Body of pancreas (tissue), 4 donors: Measurements from ENCODE around the gene KIF9.

Experiments
- POLR2A ChIP-seq, 3 donors: fragments of 450-650 bp; IDR thresholded peaks; one replicate each; pipeline ENCODE4 v1.6.1; 2016; ENCODE audit warnings: antibody characterized with exemption in 3 of 3, mild to moderate bottlenecking in 2 of 3
- TF ChIP-seq, protein P1 (sequence below), 7 experiments: fragments of 450-650 bp in 4 of 7; fragments of 200-600 bp in 3 of 7; sonication (generic) in 3 of 7; IDR thresholded peaks; one replicate each; pipeline ENCODE4 v1.5.1; 2016 to 2019; ENCODE audit warnings: antibody characterized with exemption in 7 of 7

DNA sequence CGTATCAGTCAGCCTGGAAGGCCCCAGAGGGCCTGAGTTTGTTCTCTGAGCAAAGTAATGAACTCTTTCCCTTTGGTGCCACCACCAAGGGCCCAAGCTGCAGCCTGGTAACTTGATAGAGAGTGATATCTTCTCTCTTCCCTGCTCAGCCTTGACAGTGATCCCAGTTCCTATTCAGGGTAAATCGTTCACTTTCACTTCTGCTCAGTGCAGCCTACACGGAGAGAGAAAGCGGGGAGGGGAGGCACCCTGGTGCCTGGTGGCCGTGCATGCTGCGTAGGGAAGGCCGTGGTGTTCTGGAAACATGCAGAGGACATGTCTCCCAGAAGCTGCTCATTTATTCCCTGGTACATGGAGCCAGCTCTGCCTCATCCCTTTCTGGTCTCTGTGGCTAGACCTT lies 54.9 kb downstream of the KIF9 start:
- TF ChIP-seq, protein P1, sequence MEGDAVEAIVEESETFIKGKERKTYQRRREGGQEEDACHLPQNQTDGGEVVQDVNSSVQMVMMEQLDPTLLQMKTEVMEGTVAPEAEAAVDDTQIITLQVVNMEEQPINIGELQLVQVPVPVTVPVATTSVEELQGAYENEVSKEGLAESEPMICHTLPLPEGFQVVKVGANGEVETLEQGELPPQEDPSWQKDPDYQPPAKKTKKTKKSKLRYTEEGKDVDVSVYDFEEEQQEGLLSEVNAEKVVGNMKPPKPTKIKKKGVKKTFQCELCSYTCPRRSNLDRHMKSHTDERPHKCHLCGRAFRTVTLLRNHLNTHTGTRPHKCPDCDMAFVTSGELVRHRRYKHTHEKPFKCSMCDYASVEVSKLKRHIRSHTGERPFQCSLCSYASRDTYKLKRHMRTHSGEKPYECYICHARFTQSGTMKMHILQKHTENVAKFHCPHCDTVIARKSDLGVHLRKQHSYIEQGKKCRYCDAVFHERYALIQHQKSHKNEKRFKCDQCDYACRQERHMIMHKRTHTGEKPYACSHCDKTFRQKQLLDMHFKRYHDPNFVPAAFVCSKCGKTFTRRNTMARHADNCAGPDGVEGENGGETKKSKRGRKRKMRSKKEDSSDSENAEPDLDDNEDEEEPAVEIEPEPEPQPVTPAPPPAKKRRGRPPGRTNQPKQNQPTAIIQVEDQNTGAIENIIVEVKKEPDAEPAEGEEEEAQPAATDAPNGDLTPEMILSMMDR (IDR thresholded peaks at IDR 0.05): no peak
- no peak for TF ChIP-seq POLR2A (IDR thresholded peaks at IDR 0.05)
